Measurements from ENCODE around the gene LDLRAD4. TPM values are rescaled to one million over a fixed set of nuclear protein-coding genes. Genes with fewer than 3 reads are reported as not detected.

LDLRAD4 gene
- polyA plus RNA-seq, 4 donors: 2.7 to 17.6 (median 7.0) TPM

DNA sequence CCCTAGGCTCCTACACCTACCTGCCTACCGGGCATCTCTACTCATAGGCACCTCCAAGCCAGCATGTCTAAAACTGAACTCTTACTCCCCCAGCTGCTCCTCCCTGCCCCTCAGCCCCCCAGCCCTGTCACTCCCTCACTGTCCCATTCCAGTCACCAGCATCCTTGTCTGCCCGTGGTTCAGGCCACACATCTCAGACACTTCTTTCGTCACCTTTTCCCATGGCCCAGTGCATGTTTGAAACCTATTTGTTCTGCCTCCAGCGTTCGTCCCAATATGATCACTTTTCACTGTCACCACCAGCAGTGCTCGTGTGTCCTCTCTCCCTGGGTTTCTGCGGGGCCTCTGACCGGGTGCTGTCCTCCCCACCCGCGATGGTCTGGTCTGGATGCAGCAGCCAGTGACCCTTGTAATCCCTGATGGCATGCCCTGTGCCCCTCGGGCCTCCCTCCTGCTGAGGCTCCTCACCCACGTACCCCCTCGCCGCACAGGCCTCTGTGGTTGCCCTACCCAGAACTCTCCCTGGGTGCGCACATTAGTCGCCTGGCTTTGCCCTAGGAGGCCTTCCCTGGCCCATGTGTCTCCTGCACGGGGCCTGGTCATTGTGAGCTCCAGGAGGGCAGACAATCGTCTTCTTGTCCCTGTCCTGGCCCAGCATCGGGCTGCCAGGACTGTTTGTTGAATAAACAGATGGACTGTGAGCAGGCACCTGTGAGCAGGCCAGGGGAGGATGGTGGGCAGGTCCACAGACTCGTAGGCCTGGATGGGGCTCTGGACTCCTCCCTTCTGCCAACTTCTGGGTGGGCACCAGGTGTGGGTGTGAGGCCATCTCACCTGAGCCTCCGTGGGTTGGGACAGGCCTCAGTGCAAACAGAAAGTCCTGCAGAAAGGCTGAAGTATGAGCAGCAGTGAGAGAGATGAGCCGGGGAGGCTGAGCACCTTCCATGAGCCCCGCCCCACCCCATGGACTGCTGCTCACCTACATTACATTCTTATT is 15.5 kb downstream of the LDLRAD4 start:
- H3K4me1 ChIP-seq (ENCODE audit: control insufficient read depth in 3 of 3, insufficient read depth in 2 of 3, low read depth in 1 of 3, low read length in 2 of 3): no peaks in the 10 kb centered on the region
- peak in 1 of 2 donors; percentile 15 for DNase-seq
- H3K9me3 ChIP-seq (ENCODE audit: control insufficient read depth in 2 of 2, insufficient read depth in 1 of 2, low read depth in 1 of 2, low read length in 1 of 2): no peaks in the 10 kb centered on the region
- no peak overlapping the region for H3K27ac ChIP-seq (ENCODE audit: low read depth in 1 of 3, low read length in 2 of 3)
- no peak overlapping the region for H3K4me3 ChIP-seq (ENCODE audit: low read depth in 1 of 3, low read length in 3 of 3)
- no peaks in the 10 kb centered on the region for H3K27me3 ChIP-seq (ENCODE audit: control insufficient read depth in 3 of 3, insufficient read depth in 3 of 3, low read length in 3 of 3)
- no peak for FAIRE-seq
- H3K36me3 ChIP-seq (ENCODE audit: control insufficient read depth in 3 of 3, insufficient read depth in 2 of 3, low read depth in 1 of 3, low read length in 3 of 3): no peaks in the 10 kb centered on the region
- WGBS, 3 donors: 78 to 88% (median 80%) methylated on average over 23 of the region's 23 CpGs

DNA sequence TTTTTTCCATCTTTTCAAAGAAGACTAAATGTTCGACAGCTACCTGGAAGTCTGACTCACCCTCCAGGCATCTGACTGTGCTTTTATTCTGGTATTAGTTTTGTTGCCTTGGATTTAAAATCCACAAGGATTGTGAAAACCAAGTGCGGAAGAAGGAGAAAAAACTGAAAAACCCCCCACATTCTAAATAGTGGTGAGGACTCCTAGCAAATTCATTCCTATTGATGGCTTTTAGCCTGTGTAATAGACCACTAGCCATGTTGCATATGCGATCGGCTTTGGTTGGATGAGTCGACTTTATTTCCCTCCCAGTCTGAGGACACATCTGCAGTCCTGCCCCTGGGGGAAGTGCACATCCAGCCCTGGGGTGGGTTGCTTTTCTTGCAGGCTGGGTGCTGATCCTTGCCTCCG is 16.9 kb downstream of the LDLRAD4 start:
- 66 to 77% (median 73%) methylated on average over 6 of the region's 6 CpGs for WGBS, 3 donors
- no peaks in the 10 kb centered on the region for H3K9me3 ChIP-seq (ENCODE audit: control insufficient read depth in 2 of 2, insufficient read depth in 1 of 2, low read depth in 1 of 2, low read length in 1 of 2)
- no peaks in the 10 kb centered on the region for H3K4me1 ChIP-seq (ENCODE audit: control insufficient read depth in 3 of 3, insufficient read depth in 2 of 3, low read depth in 1 of 3, low read length in 2 of 3)
- H3K27ac ChIP-seq (ENCODE audit: low read depth in 1 of 3, low read length in 2 of 3): no peak overlapping the region
- FAIRE-seq (no peak), DNase-seq (no peak)
- H3K27me3 ChIP-seq (ENCODE audit: control insufficient read depth in 3 of 3, insufficient read depth in 3 of 3, low read length in 3 of 3): no peaks in the 10 kb centered on the region
- H3K36me3 ChIP-seq (ENCODE audit: control insufficient read depth in 3 of 3, insufficient read depth in 2 of 3, low read depth in 1 of 3, low read length in 3 of 3): no peaks in the 10 kb centered on the region
- H3K4me3 ChIP-seq (ENCODE audit: low read depth in 1 of 3, low read length in 3 of 3): no peak overlapping the region

DNA sequence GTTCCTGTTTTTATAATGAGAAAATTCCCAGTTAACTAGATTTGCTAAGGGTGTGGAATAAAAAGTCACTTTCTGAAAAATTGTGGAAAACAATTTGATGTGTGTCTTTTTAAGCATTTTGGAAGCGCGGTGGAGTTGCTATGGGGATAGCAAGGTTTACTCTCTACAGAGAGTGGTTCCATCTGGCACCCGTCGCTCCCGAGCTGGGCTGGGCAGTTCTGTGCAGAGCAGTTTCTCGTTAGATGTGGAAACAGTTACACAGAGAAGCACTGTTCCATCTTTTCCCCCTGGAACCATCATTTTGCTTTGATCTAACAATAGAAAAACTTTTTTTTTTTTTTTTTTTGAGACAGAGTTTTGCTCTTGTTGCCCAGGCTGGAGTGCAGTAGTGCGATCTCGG is 17.4 kb downstream of the LDLRAD4 start:
- DNase-seq (no peak), FAIRE-seq (no peak)
- WGBS, 3 donors: 60 to 90% (median 85%) methylated on average over 8 of the region's 8 CpGs
- Histone ChIP-seq H3K9me3 (ENCODE audit: control insufficient read depth in 2 of 2, insufficient read depth in 1 of 2, low read depth in 1 of 2, low read length in 1 of 2) (no peaks in the 10 kb centered on the region), H3K36me3 (ENCODE audit: control insufficient read depth in 3 of 3, insufficient read depth in 2 of 3, low read depth in 1 of 3, low read length in 3 of 3) (no peaks in the 10 kb centered on the region), H3K4me1 (ENCODE audit: control insufficient read depth in 3 of 3, insufficient read depth in 2 of 3, low read depth in 1 of 3, low read length in 2 of 3) (no peaks in the 10 kb centered on the region), H3K27ac (ENCODE audit: low read depth in 1 of 3, low read length in 2 of 3) (no peak overlapping the region), H3K27me3 (ENCODE audit: control insufficient read depth in 3 of 3, insufficient read depth in 3 of 3, low read length in 3 of 3) (no peaks in the 10 kb centered on the region), H3K4me3 (ENCODE audit: low read depth in 1 of 3, low read length in 3 of 3) (no peak overlapping the region)

DNA sequence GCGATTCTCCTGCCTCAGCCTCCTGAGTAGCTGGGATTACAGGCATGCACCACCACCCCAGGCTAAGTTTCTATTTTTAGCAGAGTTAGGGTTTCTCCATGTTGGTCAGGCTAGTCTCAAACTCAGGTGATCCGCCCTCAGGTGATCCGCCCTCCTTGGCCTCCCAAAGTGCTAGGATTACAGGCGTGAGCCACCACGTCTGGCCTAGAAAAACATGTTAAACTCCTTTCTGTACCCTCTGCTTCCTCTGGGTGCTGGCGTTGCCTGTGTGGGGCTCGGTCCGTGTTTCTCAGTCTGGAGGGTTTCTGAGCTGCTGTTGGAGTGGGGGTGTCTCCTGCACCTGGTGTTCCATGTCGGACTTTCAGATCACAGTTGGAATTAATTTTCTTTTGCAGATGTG is 17.9 kb downstream of the LDLRAD4 start:
- Histone ChIP-seq H3K36me3 (ENCODE audit: control insufficient read depth in 3 of 3, insufficient read depth in 2 of 3, low read depth in 1 of 3, low read length in 3 of 3) (no peaks in the 10 kb centered on the region), H3K4me3 (ENCODE audit: low read depth in 1 of 3, low read length in 3 of 3) (no peak overlapping the region), H3K27ac (ENCODE audit: low read depth in 1 of 3, low read length in 2 of 3) (no peak overlapping the region), H3K4me1 (ENCODE audit: control insufficient read depth in 3 of 3, insufficient read depth in 2 of 3, low read depth in 1 of 3, low read length in 2 of 3) (no peaks in the 10 kb centered on the region), H3K9me3 (ENCODE audit: control insufficient read depth in 2 of 2, insufficient read depth in 1 of 2, low read depth in 1 of 2, low read length in 1 of 2) (no peaks in the 10 kb centered on the region), H3K27me3 (ENCODE audit: control insufficient read depth in 3 of 3, insufficient read depth in 3 of 3, low read length in 3 of 3) (no peaks in the 10 kb centered on the region)
- FAIRE-seq (no peak), DNase-seq (no peak)
- 90 to 93% (median 93%) methylated on average over 9 of the region's 9 CpGs for WGBS, 3 donors

DNA sequence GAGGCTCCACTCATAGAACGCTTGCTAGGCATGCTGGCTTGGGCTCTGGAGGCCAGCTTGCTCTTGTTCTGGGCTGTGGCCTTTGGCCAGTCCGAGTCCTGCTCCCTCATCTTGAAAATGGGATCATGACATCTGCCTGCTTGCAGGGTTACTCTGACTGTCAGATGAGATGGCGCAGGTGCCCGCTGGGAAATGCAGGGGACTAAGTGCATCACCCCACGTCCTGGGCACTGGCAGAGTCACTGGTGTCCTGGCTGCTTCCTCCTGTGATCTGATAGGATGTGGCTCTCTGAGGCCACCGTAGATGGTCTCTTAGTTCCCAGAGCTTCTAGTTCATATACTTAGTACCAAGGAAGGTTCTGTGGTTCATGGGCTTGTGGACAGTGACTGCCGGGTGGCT is 18.5 kb downstream of the LDLRAD4 start:
- Histone ChIP-seq H3K9me3 (ENCODE audit: control insufficient read depth in 2 of 2, insufficient read depth in 1 of 2, low read depth in 1 of 2, low read length in 1 of 2) (no peaks in the 10 kb centered on the region), H3K4me3 (ENCODE audit: low read depth in 1 of 3, low read length in 3 of 3) (no peak overlapping the region), H3K27me3 (ENCODE audit: control insufficient read depth in 3 of 3, insufficient read depth in 3 of 3, low read length in 3 of 3) (no peaks in the 10 kb centered on the region), H3K4me1 (ENCODE audit: control insufficient read depth in 3 of 3, insufficient read depth in 2 of 3, low read depth in 1 of 3, low read length in 2 of 3) (no peaks in the 10 kb centered on the region), H3K36me3 (ENCODE audit: control insufficient read depth in 3 of 3, insufficient read depth in 2 of 3, low read depth in 1 of 3, low read length in 3 of 3) (no peaks in the 10 kb centered on the region), H3K27ac (ENCODE audit: low read depth in 1 of 3, low read length in 2 of 3) (no peak overlapping the region)
- FAIRE-seq: no peak
- 82 to 87% (median 87%) methylated on average over 7 of the region's 7 CpGs for WGBS, 3 donors
- no peak for DNase-seq

DNA sequence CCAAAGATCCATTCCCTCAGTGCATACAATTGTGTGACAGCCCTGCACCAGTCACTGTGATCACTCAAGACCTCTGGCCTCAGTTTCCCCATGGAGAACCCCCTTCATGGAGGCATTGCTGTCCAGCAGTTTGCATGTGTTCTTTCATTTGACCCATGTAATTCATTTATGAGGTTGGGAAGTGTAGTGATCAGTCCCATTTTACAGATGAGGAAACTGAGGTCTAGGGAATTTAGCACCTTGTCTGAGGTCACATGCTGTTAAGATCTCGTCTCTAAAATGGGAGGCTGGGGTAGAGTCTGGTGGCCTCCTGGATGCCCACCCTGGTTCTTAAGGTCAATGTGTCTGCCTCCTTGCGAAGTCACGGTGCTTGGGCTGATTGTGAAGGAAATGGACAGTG is 19.1 kb downstream of the LDLRAD4 start:
- no peaks in the 10 kb centered on the region for H3K4me1 ChIP-seq (ENCODE audit: control insufficient read depth in 3 of 3, insufficient read depth in 2 of 3, low read depth in 1 of 3, low read length in 2 of 3)
- no peak for DNase-seq
- H3K36me3 ChIP-seq (ENCODE audit: control insufficient read depth in 3 of 3, insufficient read depth in 2 of 3, low read depth in 1 of 3, low read length in 3 of 3): no peaks in the 10 kb centered on the region
- H3K4me3 ChIP-seq (ENCODE audit: low read depth in 1 of 3, low read length in 3 of 3): no peak overlapping the region
- H3K27me3 ChIP-seq (ENCODE audit: control insufficient read depth in 3 of 3, insufficient read depth in 3 of 3, low read length in 3 of 3): no peaks in the 10 kb centered on the region
- no peak overlapping the region for H3K27ac ChIP-seq (ENCODE audit: low read depth in 1 of 3, low read length in 2 of 3)
- no peak for FAIRE-seq
- 72 to 95% (median 81%) methylated on average over 3 of the region's 3 CpGs for WGBS, 3 donors
- no peaks in the 10 kb centered on the region for H3K9me3 ChIP-seq (ENCODE audit: control insufficient read depth in 2 of 2, insufficient read depth in 1 of 2, low read depth in 1 of 2, low read length in 1 of 2)

DNA sequence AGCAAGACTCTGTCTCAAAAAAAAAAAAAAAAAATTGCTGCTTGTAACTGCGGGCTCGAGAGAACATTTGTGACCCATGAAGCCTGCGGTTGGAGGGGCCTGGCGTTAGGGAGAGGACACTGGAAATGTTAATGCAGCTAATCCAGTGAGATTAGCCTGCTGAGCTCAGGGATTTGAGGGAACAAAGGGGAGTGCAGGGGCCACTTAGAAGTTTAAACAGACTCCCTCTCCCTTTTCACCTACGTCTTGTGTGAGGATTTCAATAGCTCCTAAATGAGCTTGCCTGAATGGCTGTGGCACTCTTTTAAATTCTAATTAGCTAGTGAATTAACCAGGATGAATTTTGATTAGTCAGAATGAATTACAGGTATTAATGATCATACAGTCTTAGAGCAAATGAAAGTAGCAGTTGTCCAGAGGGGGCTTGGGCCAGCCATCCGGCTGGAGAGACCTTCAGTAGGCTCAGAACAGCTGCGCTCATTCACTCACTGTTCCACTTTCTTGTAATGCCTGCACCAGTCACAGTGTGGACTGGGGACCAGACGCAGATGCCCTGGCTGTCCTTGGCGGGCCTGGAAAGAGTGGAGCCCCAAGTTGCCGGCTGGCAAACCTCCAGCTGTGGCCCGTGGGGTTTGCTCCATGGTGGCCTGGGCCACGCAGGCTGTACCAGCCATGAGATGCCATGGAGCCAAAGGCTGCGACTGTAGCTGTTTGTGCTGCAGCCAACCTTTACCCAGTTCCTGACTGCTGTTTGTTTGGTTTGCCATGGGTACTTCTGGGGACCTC is 20.8 kb downstream of the LDLRAD4 start:
- no peaks in the 10 kb centered on the region for H3K36me3 ChIP-seq (ENCODE audit: control insufficient read depth in 3 of 3, insufficient read depth in 2 of 3, low read depth in 1 of 3, low read length in 3 of 3)
- FAIRE-seq (no peak), DNase-seq (no peak)
- H3K4me3 ChIP-seq (ENCODE audit: low read depth in 1 of 3, low read length in 3 of 3): no peak overlapping the region
- no peaks in the 10 kb centered on the region for H3K9me3 ChIP-seq (ENCODE audit: control insufficient read depth in 2 of 2, insufficient read depth in 1 of 2, low read depth in 1 of 2, low read length in 1 of 2)
- 85 to 87% (median 86%) methylated on average over 13 of the region's 13 CpGs for whole genome bisulfite sequencing, 3 donors
- H3K4me1 ChIP-seq (ENCODE audit: control insufficient read depth in 3 of 3, insufficient read depth in 2 of 3, low read depth in 1 of 3, low read length in 2 of 3): no peaks in the 10 kb centered on the region
- no peak overlapping the region for H3K27ac ChIP-seq (ENCODE audit: low read depth in 1 of 3, low read length in 2 of 3)
- no peaks in the 10 kb centered on the region for H3K27me3 ChIP-seq (ENCODE audit: control insufficient read depth in 3 of 3, insufficient read depth in 3 of 3, low read length in 3 of 3)

DNA sequence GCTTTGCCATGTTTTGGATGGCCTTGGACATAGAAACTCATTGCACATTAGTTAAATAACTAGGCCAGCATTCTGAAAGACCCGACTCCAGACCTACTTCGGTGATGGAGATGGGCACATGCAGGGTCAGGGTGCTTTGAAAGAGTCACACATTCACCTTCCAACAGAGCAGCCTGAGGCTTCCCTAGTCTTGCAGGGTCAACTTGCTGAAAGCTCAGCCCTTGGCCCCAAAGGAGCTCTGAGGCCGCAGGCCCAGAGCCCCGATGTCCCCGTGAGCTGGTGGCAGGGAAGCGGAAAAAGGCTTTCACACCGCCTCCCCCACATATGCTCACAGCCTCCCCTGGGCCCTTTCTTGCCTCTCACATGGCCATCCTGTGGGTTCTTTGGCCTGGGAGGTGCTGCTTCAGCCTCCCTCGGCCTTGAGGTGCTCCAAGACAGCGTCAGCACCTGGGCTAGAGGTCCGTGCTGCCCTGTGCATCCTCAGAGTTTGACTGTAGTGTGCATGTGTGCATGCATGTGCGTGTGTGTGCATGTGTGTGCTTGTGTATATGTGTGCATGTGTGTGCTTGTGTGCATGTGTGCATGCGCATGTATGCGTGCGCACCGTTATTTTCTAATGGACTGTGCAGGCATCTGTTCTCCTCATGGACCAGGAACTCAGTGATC is 21.6 kb downstream of the LDLRAD4 start:
- Histone ChIP-seq H3K27me3 (ENCODE audit: control insufficient read depth in 3 of 3, insufficient read depth in 3 of 3, low read length in 3 of 3) (no peaks in the 10 kb centered on the region), H3K4me1 (ENCODE audit: control insufficient read depth in 3 of 3, insufficient read depth in 2 of 3, low read depth in 1 of 3, low read length in 2 of 3) (no peaks in the 10 kb centered on the region), H3K4me3 (ENCODE audit: low read depth in 1 of 3, low read length in 3 of 3) (no peak overlapping the region), H3K36me3 (ENCODE audit: control insufficient read depth in 3 of 3, insufficient read depth in 2 of 3, low read depth in 1 of 3, low read length in 3 of 3) (no peaks in the 10 kb centered on the region), H3K27ac (ENCODE audit: low read depth in 1 of 3, low read length in 2 of 3) (no peak overlapping the region), H3K9me3 (ENCODE audit: control insufficient read depth in 2 of 2, insufficient read depth in 1 of 2, low read depth in 1 of 2, low read length in 1 of 2) (no peaks in the 10 kb centered on the region)
- DNase-seq: no peak
- 92 to 96% (median 94%) methylated on average over 15 of the region's 15 CpGs for WGBS, 3 donors
- FAIRE-seq: no peak

Data from small intestine (tissue), 7 donors.